Ishikawa (cell line): ENCODE measurements around the gene KCNIP4.

Experiments
- CEBPB ChIP-seq: IDR thresholded peaks from 2 replicates; pipeline ENCODE4 v1.6.1; 2012
- CREB1 ChIP-seq: IDR thresholded peaks from 2 replicates; pipeline ENCODE4 v1.6.1; 2012; ENCODE audit warnings: low read depth
- EGR1 ChIP-seq: IDR thresholded peaks from 2 replicates; pipeline ENCODE4 v1.6.1; 2012
- EP300 ChIP-seq: IDR thresholded peaks from 2 replicates; pipeline ENCODE4 v1.6.1; 2012; ENCODE audit warnings: borderline replicate concordance
- FOXM1 ChIP-seq: IDR thresholded peaks from 2 replicates; pipeline ENCODE4 v1.6.1; 2012; ENCODE audit warnings: low read depth, borderline replicate concordance
- NFIC ChIP-seq: IDR thresholded peaks from 2 replicates; pipeline ENCODE4 v1.6.1; 2012
- RAD21 ChIP-seq: IDR thresholded peaks from 2 replicates; pipeline ENCODE4 v1.6.1; 2012; ENCODE audit warnings: low read depth
- TAF1 ChIP-seq: IDR thresholded peaks from 2 replicates; pipeline ENCODE4 v1.6.1; 2012; ENCODE audit warnings: low read depth, mild to moderate bottlenecking
- TCF12 ChIP-seq: IDR thresholded peaks from 2 replicates; pipeline ENCODE4 v1.6.1; 2012; ENCODE audit warnings: low read depth
- TEAD4 ChIP-seq: IDR thresholded peaks from 2 replicates; pipeline ENCODE4 v1.6.1; 2012
- YY1 ChIP-seq: IDR thresholded peaks from 2 replicates; pipeline ENCODE4 v1.6.1; 2012; ENCODE audit warnings: low read depth
- ZBTB7A ChIP-seq: IDR thresholded peaks from 2 replicates; pipeline ENCODE4 v1.6.1; 2012; ENCODE audit warnings: low read depth
- TF ChIP-seq, protein P1 (sequence below): IDR thresholded peaks from 2 replicates; pipeline ENCODE4 v1.6.1; 2012
- TF ChIP-seq, protein P2 (sequence below): IDR thresholded peaks from 2 replicates; pipeline ENCODE4 v1.6.1; 2012
- TF ChIP-seq, protein P3 (sequence below): IDR thresholded peaks from 2 replicates; pipeline ENCODE4 v1.6.1; 2012; ENCODE audit warnings: low read depth, mild to moderate bottlenecking

Gene KCNIP4

DNA sequence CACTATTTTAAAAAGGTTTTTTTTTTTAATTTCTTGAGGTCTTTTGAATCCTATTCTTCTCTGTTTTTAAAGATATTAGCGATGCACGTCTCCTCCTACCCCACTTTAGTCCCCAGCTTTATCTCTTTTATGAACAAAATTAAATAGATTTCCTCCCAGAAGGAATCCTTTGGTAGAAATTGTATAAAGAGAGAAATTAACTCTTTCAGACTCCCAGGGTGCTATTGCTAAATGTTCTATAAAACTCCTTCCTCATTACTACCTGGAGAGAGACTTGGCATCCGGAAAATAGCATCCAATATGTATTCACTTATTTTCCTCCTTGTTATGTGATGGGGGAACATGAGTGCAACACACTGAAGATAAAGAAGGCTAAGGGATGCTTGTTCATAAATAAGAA is 1264.8 kb downstream of the KCNIP4 start:
- TF ChIP-seq RAD21 (no peak), YY1 (no peak), TAF1 (no peak), FOXM1 (no peak), CREB1 (no peak), CEBPB (no peak)
- TF ChIP-seq, protein P1, sequence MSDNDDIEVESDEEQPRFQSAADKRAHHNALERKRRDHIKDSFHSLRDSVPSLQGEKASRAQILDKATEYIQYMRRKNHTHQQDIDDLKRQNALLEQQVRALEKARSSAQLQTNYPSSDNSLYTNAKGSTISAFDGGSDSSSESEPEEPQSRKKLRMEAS, result no peak
- TF ChIP-seq, protein P2, sequence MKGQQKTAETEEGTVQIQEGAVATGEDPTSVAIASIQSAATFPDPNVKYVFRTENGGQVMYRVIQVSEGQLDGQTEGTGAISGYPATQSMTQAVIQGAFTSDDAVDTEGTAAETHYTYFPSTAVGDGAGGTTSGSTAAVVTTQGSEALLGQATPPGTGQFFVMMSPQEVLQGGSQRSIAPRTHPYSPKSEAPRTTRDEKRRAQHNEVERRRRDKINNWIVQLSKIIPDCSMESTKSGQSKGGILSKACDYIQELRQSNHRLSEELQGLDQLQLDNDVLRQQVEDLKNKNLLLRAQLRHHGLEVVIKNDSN, result no peak
- TF ChIP-seq, protein P3, sequence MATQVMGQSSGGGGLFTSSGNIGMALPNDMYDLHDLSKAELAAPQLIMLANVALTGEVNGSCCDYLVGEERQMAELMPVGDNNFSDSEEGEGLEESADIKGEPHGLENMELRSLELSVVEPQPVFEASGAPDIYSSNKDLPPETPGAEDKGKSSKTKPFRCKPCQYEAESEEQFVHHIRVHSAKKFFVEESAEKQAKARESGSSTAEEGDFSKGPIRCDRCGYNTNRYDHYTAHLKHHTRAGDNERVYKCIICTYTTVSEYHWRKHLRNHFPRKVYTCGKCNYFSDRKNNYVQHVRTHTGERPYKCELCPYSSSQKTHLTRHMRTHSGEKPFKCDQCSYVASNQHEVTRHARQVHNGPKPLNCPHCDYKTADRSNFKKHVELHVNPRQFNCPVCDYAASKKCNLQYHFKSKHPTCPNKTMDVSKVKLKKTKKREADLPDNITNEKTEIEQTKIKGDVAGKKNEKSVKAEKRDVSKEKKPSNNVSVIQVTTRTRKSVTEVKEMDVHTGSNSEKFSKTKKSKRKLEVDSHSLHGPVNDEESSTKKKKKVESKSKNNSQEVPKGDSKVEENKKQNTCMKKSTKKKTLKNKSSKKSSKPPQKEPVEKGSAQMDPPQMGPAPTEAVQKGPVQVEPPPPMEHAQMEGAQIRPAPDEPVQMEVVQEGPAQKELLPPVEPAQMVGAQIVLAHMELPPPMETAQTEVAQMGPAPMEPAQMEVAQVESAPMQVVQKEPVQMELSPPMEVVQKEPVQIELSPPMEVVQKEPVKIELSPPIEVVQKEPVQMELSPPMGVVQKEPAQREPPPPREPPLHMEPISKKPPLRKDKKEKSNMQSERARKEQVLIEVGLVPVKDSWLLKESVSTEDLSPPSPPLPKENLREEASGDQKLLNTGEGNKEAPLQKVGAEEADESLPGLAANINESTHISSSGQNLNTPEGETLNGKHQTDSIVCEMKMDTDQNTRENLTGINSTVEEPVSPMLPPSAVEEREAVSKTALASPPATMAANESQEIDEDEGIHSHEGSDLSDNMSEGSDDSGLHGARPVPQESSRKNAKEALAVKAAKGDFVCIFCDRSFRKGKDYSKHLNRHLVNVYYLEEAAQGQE, result no peak

DNA sequence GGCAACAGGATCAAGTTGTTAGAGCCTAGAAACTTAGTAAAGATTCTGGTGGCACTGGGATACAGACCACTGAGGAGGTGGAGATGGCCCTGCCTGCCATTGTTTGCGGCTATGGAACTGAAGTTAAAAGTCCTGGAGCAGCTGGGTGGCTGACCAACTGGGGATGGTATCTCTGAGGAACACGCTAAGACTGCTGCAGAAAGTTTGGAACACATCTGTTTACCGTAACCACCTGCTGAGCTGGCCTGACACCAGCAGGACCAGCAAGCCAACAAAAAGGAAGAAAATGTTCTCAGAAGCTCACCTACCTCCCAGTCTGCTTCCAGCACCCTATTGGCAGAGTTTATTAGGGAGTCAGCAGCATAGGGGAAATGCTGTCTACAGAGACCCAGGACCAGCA is 1265.7 kb downstream of the KCNIP4 start:
- TF ChIP-seq, protein P1, result no peak
- TF ChIP-seq TEAD4, result no peak
- no peak for TF ChIP-seq YY1
- no peak for TF ChIP-seq FOXM1
- no peak for TF ChIP-seq TCF12
- no peak for TF ChIP-seq CEBPB
- no peak for TF ChIP-seq RAD21
- TF ChIP-seq NFIC, result no peak
- no peak for TF ChIP-seq ZBTB7A
- no peak for TF ChIP-seq TAF1
- TF ChIP-seq, protein P3, result no peak
- TF ChIP-seq CREB1, result no peak
- TF ChIP-seq, protein P2, result no peak
- no peak for TF ChIP-seq EP300
- no peak for TF ChIP-seq EGR1

DNA sequence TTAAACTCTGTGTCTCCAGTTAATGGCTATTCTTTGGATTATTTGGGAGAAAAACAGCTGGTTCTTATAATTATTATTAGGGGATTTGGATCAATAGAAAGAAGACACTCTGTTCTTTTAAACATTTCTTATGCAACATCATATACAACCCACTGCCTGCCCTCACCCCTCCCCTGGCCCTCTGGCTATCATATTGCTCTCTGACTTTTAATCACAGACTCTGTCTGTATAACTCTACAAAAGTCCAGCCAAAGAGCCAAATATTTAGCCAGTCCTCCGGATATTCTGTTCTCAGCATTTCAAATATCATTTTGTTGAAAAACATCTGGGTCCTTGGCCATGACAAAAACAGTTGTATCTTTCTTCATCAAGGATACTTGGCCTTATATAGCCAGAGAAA is 1267.3 kb downstream of the KCNIP4 start:
- TF ChIP-seq, protein P1, result no peak
- TF ChIP-seq NFIC (no peak), TAF1 (no peak), YY1 (no peak), FOXM1 (no peak), CREB1 (no peak), TEAD4 (no peak), CEBPB (no peak), TCF12 (no peak), EGR1 (no peak), RAD21 (no peak), ZBTB7A (no peak), EP300 (no peak)
- TF ChIP-seq, protein P2, result no peak
- TF ChIP-seq, protein P3, result no peak

DNA sequence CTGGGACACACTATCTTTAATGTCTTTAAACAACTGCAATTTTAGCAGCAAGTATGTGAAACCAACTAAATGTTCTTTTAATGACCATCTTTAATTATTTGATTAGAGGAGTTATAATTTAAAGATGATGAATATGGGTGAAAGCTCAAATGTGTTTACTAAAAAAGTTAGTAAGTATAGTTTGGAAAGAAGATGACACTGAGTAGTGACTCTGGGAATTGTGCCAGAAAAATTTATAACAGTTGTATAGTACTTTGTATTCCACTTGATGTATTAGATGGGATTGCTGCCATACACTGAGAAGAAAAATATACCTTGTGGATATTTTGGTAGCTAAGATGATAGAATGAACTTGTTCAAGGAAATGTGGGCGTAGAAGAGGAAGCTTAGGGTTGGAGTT is 1267.8 kb downstream of the KCNIP4 start:
- TF ChIP-seq, protein P1, result no peak
- TF ChIP-seq CREB1, result no peak
- TF ChIP-seq FOXM1, result no peak
- TF ChIP-seq RAD21, result no peak
- no peak for TF ChIP-seq YY1
- no peak for TF ChIP-seq TCF12
